B cell (primary cell): ENCODE results near the gene DGKQ. TPM values are rescaled to one million over a fixed set of nuclear protein-coding genes. Genes with fewer than 3 reads are reported as not detected.

ENCODE experiments used
- ATAC-seq: fragments of 200-7000 bp; cut with Tn5 transposase; one replicate; pipeline ENCODE4 v1.10.0; 2021; ENCODE audit warnings: low read depth, mild to moderate bottlenecking, moderate number of reproducible peaks, moderate library complexity
- CTCF ChIA-PET: fragments of 350-600 bp; sonication (Branson Sonifier 250); formaldehyde crosslinking; loops from one replicate; lab custom pipeline; 2021; ENCODE audit warnings: antibody characterized with exemption, inconsistent platforms; lab: Charles Lee
- POLR2A ChIA-PET: fragments of 350-600 bp; sonication (Branson Sonifier 250); formaldehyde crosslinking; loops from one replicate; lab custom pipeline; 2021; ENCODE audit warnings: antibody characterized with exemption; lab: Charles Lee
- DNase-seq: peaks from one replicate; pipeline ENCODE4 v3.0.0; 2013
- H2AFZ ChIP-seq: 2 replicates; pipeline ENCODE4 v1.6.1; 2012; ENCODE audit warnings: mild to moderate bottlenecking, low read depth, low read length; ENCODE audit not compliant: insufficient read depth, poor library complexity, severe bottlenecking
- H3K27ac ChIP-seq, 2 donors: 1 replicate in 1 of 2; 2 replicates in 1 of 2; pipeline ENCODE4 v1.5.1; 2012 to 2013; ENCODE audit warnings: low read length in 2 of 2, mild to moderate bottlenecking in 2 of 2, moderate library complexity in 1 of 2
- H3K27me3 ChIP-seq, 4 experiments: fragments of 200-600 bp in 1 of 4; sonication (generic) in 1 of 4; replicated peaks in 1 of 4; 1 replicate in 2 of 4; 2 replicates in 2 of 4; pipeline versions ENCODE4 v1.6.1 to v1.7.0; 2013 to 2016; ENCODE audit warnings: low read length in 3 of 4, mild to moderate bottlenecking in 2 of 4, mixed read lengths in 1 of 4, moderate library complexity in 1 of 4; ENCODE audit not compliant: insufficient read depth in 4 of 4, control insufficient read depth in 3 of 4; ENCODE audit errors: control extremely low read depth in 1 of 4
- H3K36me3 ChIP-seq, 2 experiments: replicated peaks in 1 of 2; 1 replicate in 1 of 2; 2 replicates in 1 of 2; pipeline versions ENCODE4 v1.6.1 to v1.7.1; 2013; ENCODE audit warnings: low read length in 1 of 2; ENCODE audit not compliant: insufficient read depth in 2 of 2, control insufficient read depth in 1 of 2; ENCODE audit errors: control extremely low read depth in 1 of 2, extremely low read depth in 1 of 2
- H3K4me1 ChIP-seq, 2 donors: fragments of 200-600 bp in 1 of 2; sonication (generic) in 1 of 2; 1 replicate in 1 of 2; 2 replicates in 1 of 2; pipeline versions ENCODE4 v1.5.1 to v1.6.1; 2013 to 2017; ENCODE audit warnings: low read length in 2 of 2; ENCODE audit not compliant: control insufficient read depth in 2 of 2, insufficient read depth in 2 of 2
- H3K4me2 ChIP-seq: replicated peaks from 2 replicates; pipeline ENCODE3; 2012; ENCODE audit warnings: mild to moderate bottlenecking, low read depth, low read length; ENCODE audit not compliant: poor library complexity, severe bottlenecking
- H3K4me3 ChIP-seq, 5 experiments: fragments of 200-600 bp in 1 of 5; sonication (generic) in 1 of 5; 1 replicate in 3 of 5; 2 replicates in 2 of 5; pipeline versions ENCODE4 v1.5.1 to v1.7.0; 2011 to 2016; ENCODE audit warnings: low read length in 4 of 5, mild to moderate bottlenecking in 4 of 5, low read depth in 2 of 5, control low read depth in 1 of 5, moderate library complexity in 1 of 5; ENCODE audit not compliant: insufficient read depth in 1 of 5; ENCODE audit errors: control extremely low read depth in 1 of 5, extremely low read depth in 1 of 5
- H3K79me2 ChIP-seq: fragments of 200-600 bp; sonication (generic); one replicate; pipeline ENCODE4 v1.6.0; 2016; ENCODE audit warnings: low read length; ENCODE audit not compliant: control insufficient read depth, insufficient read depth
- H3K9ac ChIP-seq: fragments of 200-600 bp; sonication (generic); 2 replicates; pipeline ENCODE4 v1.6.1; 2017; ENCODE audit warnings: mild to moderate bottlenecking, low read length, moderate library complexity
- H3K9me3 ChIP-seq, 3 donors: one replicate each; pipeline versions ENCODE4 v1.6.1 to v1.7.1; 2013; ENCODE audit warnings: low read length in 2 of 3; ENCODE audit not compliant: control insufficient read depth in 2 of 3, insufficient read depth in 1 of 3; ENCODE audit errors: control extremely low read depth in 1 of 3
- H4K20me1 ChIP-seq: 2 replicates; pipeline ENCODE4 v1.6.0; 2012; ENCODE audit warnings: mild to moderate bottlenecking, low read length; ENCODE audit not compliant: insufficient read depth, control insufficient read depth, poor library complexity, severe bottlenecking
- H3K27ac Mint-ChIP-seq: one replicate; pipeline ENCODE4 v1.8.0; 2021; ENCODE audit warnings: mixed read lengths
- H3K27me3 Mint-ChIP-seq: one replicate; pipeline ENCODE4 v1.8.0; 2021; ENCODE audit warnings: mixed read lengths
- H3K4me1 Mint-ChIP-seq: one replicate; pipeline ENCODE4 v1.8.0; 2021; ENCODE audit warnings: mixed read lengths
- H3K4me3 Mint-ChIP-seq: one replicate; pipeline ENCODE4 v1.8.0; 2021; ENCODE audit warnings: mixed read lengths
- H3K9me3 Mint-ChIP-seq: one replicate; pipeline ENCODE4 v1.8.0; 2022; ENCODE audit warnings: mixed read lengths; ENCODE audit not compliant: insufficient read depth
- EZH2 ChIP-seq: IDR thresholded peaks from 2 replicates; pipeline ENCODE4 v1.6.1; 2012; ENCODE audit warnings: borderline replicate concordance, low read depth, mild to moderate bottlenecking, moderate library complexity, low read length; ENCODE audit not compliant: insufficient read depth, poor library complexity, severe bottlenecking
- WGBS: methylation state at CpG from one replicate; pipeline ENCODE4 v1.1.5; 2013; ENCODE audit warnings: missing lambda C conversion rate; ENCODE audit not compliant: insufficient coverage; 5-methylcytosine and 5-hydroxymethylcytosine counted together
- intact Hi-C: fragments of 100-400 bp; cut with micrococcal nuclease; formaldehyde crosslinking; loops from one replicate; pipeline ENCODE4 v1.10.0; 2022
- polyA minus RNA-seq: library from RNA; depleted of rRNA, polyadenylated mRNA; stranded (reverse); fragments of >200 nt; gene quantifications from 2 replicates; pipeline ENCODE4 v1.2.3, GENCODE V29; 2012
- polyA plus RNA-seq: library from polyadenylated mRNA; depleted of rRNA; stranded (reverse); fragments of >200 nt; gene quantifications from 2 replicates; pipeline ENCODE4 v1.2.3, GENCODE V29; 2012
- total RNA-seq, 2 donors: library from RNA; stranded (reverse); fragments of 120-200 nt in 1 of 2; gene quantifications; 1 replicate in 1 of 2; 2 replicates in 1 of 2; pipeline versions ENCODE4 v1.2.3 to v1.2.4, GENCODE V29; 2013 to 2022
- TF ChIP-seq, protein P1 (sequence below): fragments of 200-600 bp; IDR thresholded peaks from one replicate; pipeline ENCODE4 v1.8.0; 2022; ENCODE audit warnings: antibody characterized with exemption, mild to moderate bottlenecking

DGKQ gene, protein sequence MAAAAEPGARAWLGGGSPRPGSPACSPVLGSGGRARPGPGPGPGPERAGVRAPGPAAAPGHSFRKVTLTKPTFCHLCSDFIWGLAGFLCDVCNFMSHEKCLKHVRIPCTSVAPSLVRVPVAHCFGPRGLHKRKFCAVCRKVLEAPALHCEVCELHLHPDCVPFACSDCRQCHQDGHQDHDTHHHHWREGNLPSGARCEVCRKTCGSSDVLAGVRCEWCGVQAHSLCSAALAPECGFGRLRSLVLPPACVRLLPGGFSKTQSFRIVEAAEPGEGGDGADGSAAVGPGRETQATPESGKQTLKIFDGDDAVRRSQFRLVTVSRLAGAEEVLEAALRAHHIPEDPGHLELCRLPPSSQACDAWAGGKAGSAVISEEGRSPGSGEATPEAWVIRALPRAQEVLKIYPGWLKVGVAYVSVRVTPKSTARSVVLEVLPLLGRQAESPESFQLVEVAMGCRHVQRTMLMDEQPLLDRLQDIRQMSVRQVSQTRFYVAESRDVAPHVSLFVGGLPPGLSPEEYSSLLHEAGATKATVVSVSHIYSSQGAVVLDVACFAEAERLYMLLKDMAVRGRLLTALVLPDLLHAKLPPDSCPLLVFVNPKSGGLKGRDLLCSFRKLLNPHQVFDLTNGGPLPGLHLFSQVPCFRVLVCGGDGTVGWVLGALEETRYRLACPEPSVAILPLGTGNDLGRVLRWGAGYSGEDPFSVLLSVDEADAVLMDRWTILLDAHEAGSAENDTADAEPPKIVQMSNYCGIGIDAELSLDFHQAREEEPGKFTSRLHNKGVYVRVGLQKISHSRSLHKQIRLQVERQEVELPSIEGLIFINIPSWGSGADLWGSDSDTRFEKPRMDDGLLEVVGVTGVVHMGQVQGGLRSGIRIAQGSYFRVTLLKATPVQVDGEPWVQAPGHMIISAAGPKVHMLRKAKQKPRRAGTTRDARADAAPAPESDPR
- total RNA-seq (30.4 and 34.9 TPM in 2 replicates), polyA plus RNA-seq (21.7 and 22.6 TPM in 2 replicates), polyA minus RNA-seq (21.0 and 27.3 TPM in 2 replicates)
- 13.8 TPM for total RNA-seq (2013)

- peaks cover 0 to under 1% (median 0%) of the 10 kb centered on the region in 4 experiments for H3K27me3 ChIP-seq
- WGBS = 27% methylated on average over 123 of the region's 123 CpGs
- peak within 1 kb of the TSS; percentile 41 for H3K27ac Mint-ChIP-seq
- POLR2A ChIA-PET = interaction anchor here (0.6 kb wide), 2 partner anchors 22 to 26 kb away, joined by 3 read pairs; no protein-coding TSS in a partner anchor
- no peaks in the 10 kb centered on the region for H3K9me3 Mint-ChIP-seq
- TF ChIP-seq EZH2 = no peak
- TF ChIP-seq, protein P1, sequence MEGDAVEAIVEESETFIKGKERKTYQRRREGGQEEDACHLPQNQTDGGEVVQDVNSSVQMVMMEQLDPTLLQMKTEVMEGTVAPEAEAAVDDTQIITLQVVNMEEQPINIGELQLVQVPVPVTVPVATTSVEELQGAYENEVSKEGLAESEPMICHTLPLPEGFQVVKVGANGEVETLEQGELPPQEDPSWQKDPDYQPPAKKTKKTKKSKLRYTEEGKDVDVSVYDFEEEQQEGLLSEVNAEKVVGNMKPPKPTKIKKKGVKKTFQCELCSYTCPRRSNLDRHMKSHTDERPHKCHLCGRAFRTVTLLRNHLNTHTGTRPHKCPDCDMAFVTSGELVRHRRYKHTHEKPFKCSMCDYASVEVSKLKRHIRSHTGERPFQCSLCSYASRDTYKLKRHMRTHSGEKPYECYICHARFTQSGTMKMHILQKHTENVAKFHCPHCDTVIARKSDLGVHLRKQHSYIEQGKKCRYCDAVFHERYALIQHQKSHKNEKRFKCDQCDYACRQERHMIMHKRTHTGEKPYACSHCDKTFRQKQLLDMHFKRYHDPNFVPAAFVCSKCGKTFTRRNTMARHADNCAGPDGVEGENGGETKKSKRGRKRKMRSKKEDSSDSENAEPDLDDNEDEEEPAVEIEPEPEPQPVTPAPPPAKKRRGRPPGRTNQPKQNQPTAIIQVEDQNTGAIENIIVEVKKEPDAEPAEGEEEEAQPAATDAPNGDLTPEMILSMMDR = no peak
- H3K4me2 ChIP-seq = peak within 1 kb of the TSS; percentile 99
- peaks cover 10 to 17% of the 10 kb centered on the region in 2 donors for H3K4me1 ChIP-seq
- CTCF ChIA-PET = interaction anchor here (1.5 kb wide), 1 partner anchor 13 kb away, joined by 5 read pairs; the partner anchor contains the start of gene IDUA
- no peaks in the 10 kb centered on the region for H3K27me3 Mint-ChIP-seq
- H3K36me3 ChIP-seq = no peaks in the 10 kb centered on the region
- peaks cover 9% of the 10 kb centered on the region for H3K4me1 Mint-ChIP-seq
- ATAC-seq (peak; percentile 99), DNase-seq (peak; percentile 92)
- peaks cover 47% of the 10 kb centered on the region for H4K20me1 ChIP-seq
- peak within 1 kb of the TSS; percentile 23 to 76 (median 66) for H3K4me3 ChIP-seq
- peak within 1 kb of the TSS; percentile 82 for H3K9ac ChIP-seq
- peak within 1 kb of the TSS; percentile 83 for H2AFZ ChIP-seq
- intact Hi-C loops = loop anchor here (1.0 kb wide), 5 partner anchors 14 to 192 kb away; partner anchors contain the start of genes GAK, IDUA and TMEM175
- H3K79me2 ChIP-seq = peaks cover 24% of the 10 kb centered on the region
- H3K9me3 ChIP-seq = peaks cover 0 to 15% (median 0%) of the 10 kb centered on the region in 3 donors
- no peak within 1 kb of the TSS for H3K27ac ChIP-seq
- H3K4me3 Mint-ChIP-seq = peak within 1 kb of the TSS; percentile 61
These were observed at the start of gene DGKQ for GRCh38 chr4:973431-974397. DGKQ (minus strand) TSS chr4:973569; CDS start chr4:973482, 87 bp downstream.
